ENCODE data around the gene MYO10.

- TF ChIP-seq POLR2A (IDR thresholded peaks at IDR 0.05) (no peak), CTCF (IDR thresholded peaks at IDR 0.05) (no peak)
Measured at GRCh38 chr5:16794269-16794913, 141.7 kb downstream of the MYO10 start.
